Naive thymus-derived CD4-positive, alpha-beta T cell (primary cell): Measurements from ENCODE around the gene PARVA. TPM values are rescaled to one million over a fixed set of nuclear protein-coding genes. Genes with fewer than 3 reads are reported as not detected.

Experiments
- ATAC-seq: fragments of 150-1000 bp; cut with Tn5 transposase; 2 replicates; pipeline ENCODE4 v1.10.0; 2021; ENCODE audit warnings: mild to moderate bottlenecking, moderate library complexity
- CTCF ChIA-PET: fragments of 350-600 bp; sonication (Branson Sonifier 250); formaldehyde crosslinking; loops from one replicate; lab custom pipeline; 2021; ENCODE audit warnings: antibody characterized with exemption; lab: Charles Lee
- POLR2A ChIA-PET: fragments of 350-600 bp; sonication (Branson Sonifier 250); formaldehyde crosslinking; loops from one replicate; lab custom pipeline; 2021; ENCODE audit warnings: antibody characterized with exemption, inconsistent platforms; lab: Charles Lee
- DNase-seq, 9 donors: peaks; one replicate each; pipeline versions ENCODE4 v3.0.0 to v3.0.0-alpha.2; 2020 to 2022; ENCODE audit warnings: mixed read lengths in 1 of 9
- H3K27ac ChIP-seq: one replicate; pipeline ENCODE4 v1.7.0; 2013; ENCODE audit warnings: mild to moderate bottlenecking, low read depth, low read length, moderate library complexity
- H3K27me3 ChIP-seq, 2 donors: one replicate each; pipeline ENCODE4 v1.7.0; 2013; ENCODE audit warnings: low read length in 2 of 2, mild to moderate bottlenecking in 2 of 2, moderate library complexity in 2 of 2; ENCODE audit not compliant: control insufficient read depth in 2 of 2, insufficient read depth in 2 of 2
- H3K36me3 ChIP-seq, 3 experiments: 1 replicate in 2 of 3; 2 replicates in 1 of 3; pipeline ENCODE4 v1.7.0; 2013; ENCODE audit warnings: low read length in 3 of 3, mild to moderate bottlenecking in 3 of 3, moderate library complexity in 1 of 3; ENCODE audit not compliant: insufficient read depth in 3 of 3, control insufficient read depth in 2 of 3
- H3K4me1 ChIP-seq, 2 donors: one replicate each; pipeline ENCODE4 v1.7.0; 2013; ENCODE audit warnings: low read length in 2 of 2, mild to moderate bottlenecking in 2 of 2, moderate library complexity in 1 of 2; ENCODE audit not compliant: control insufficient read depth in 2 of 2, insufficient read depth in 2 of 2
- H3K4me3 ChIP-seq: 2 replicates; pipeline ENCODE4 v1.7.0; 2013; ENCODE audit warnings: mild to moderate bottlenecking, low read length
- H3K9me3 ChIP-seq, 3 experiments: 1 replicate in 2 of 3; 2 replicates in 1 of 3; pipeline ENCODE4 v1.7.0; 2013; ENCODE audit warnings: low read length in 3 of 3; ENCODE audit not compliant: control insufficient read depth in 2 of 3
- H3K27ac Mint-ChIP-seq, 9 donors: one replicate each; pipeline ENCODE4 v1.8.0; 2020 to 2022; ENCODE audit warnings: mixed read lengths in 9 of 9, mild to moderate bottlenecking in 8 of 9, moderate library complexity in 5 of 9, inconsistent platforms in 2 of 9
- H3K27me3 Mint-ChIP-seq, 5 donors: one replicate each; pipeline ENCODE4 v1.8.0; 2021 to 2022; ENCODE audit warnings: mixed read lengths in 5 of 5, mild to moderate bottlenecking in 1 of 5
- H3K36me3 Mint-ChIP-seq, 5 donors: one replicate each; pipeline ENCODE4 v1.8.0; 2020 to 2022; ENCODE audit warnings: mixed read lengths in 5 of 5, mild to moderate bottlenecking in 3 of 5, inconsistent platforms in 1 of 5
- H3K4me1 Mint-ChIP-seq, 7 donors: one replicate each; pipeline ENCODE4 v1.8.0; 2020 to 2022; ENCODE audit warnings: mixed read lengths in 7 of 7, mild to moderate bottlenecking in 3 of 7, inconsistent platforms in 1 of 7
- H3K4me3 Mint-ChIP-seq, 10 donors: one replicate each; pipeline ENCODE4 v1.8.0; 2020 to 2022; ENCODE audit warnings: mild to moderate bottlenecking in 10 of 10, mixed read lengths in 10 of 10, moderate library complexity in 6 of 10, inconsistent platforms in 2 of 10
- H3K9me3 Mint-ChIP-seq, 11 donors: one replicate each; pipeline ENCODE4 v1.8.0; 2020 to 2022; ENCODE audit warnings: mixed read lengths in 11 of 11, mild to moderate bottlenecking in 4 of 11, inconsistent platforms in 1 of 11, moderate library complexity in 1 of 11
- intact Hi-C, 2 donors: fragments of 100-400 bp; cut with micrococcal nuclease; formaldehyde crosslinking; loops; one replicate each; pipeline ENCODE4 v1.15.1; 2023
- polyA plus RNA-seq, 2 donors: library from polyadenylated mRNA; unstranded; fragments of 300-500 nt; fragmentation: Illumina TruSeq; gene quantifications; one replicate each; pipeline ENCODE4 v1.2.3, GENCODE V29; 2021
- total RNA-seq, 6 experiments: library from RNA in 5 of 6; stranded (reverse) in 5 of 6; gene quantifications; 1 replicate in 5 of 6; 2 replicates in 1 of 6; pipeline ENCODE4 v1.2.3 and lab custom pipeline; 2021 to 2026

The PARVA gene
- total and polyA plus RNA-seq, 7 experiments from 2014 or later = 0.07 to 0.97 (median 0.69) TPM

- H3K27me3 ChIP-seq = no peaks in the 10 kb centered on the region
- H3K9me3 ChIP-seq = no peaks in the 10 kb centered on the region
- no peak overlapping the region for H3K4me3 Mint-ChIP-seq
- H3K27ac Mint-ChIP-seq = no peak overlapping the region
- no peaks in the 10 kb centered on the region for H3K36me3 ChIP-seq
- H3K27me3 Mint-ChIP-seq = peaks cover 0 to 6% (median 4%) of the 10 kb centered on the region in 5 donors
- peaks cover 0 to 4% (median 0%) of the 10 kb centered on the region in 7 donors for H3K4me1 Mint-ChIP-seq
- H3K36me3 Mint-ChIP-seq = no peaks in the 10 kb centered on the region
- POLR2A ChIA-PET = no interaction called here
- H3K4me1 ChIP-seq = no peaks in the 10 kb centered on the region
- no peak overlapping the region for H3K27ac ChIP-seq
- DNase-seq = no peak
- intact Hi-C loops = no loop called here
- no peaks in the 10 kb centered on the region for H3K9me3 Mint-ChIP-seq
- ATAC-seq = no peak
- CTCF ChIA-PET = interaction anchor here (0.9 kb wide), 1 partner anchor 197 kb away, joined by 4 read pairs; no protein-coding TSS in a partner anchor
- H3K4me3 ChIP-seq = no peak overlapping the region
Measured at GRCh38 chr11:12528487-12528886, 151.1 kb downstream of the PARVA start.

GRCh38 chr11:12529041-12529440, 151.7 kb downstream of the PARVA start:
- ATAC-seq (no peak), DNase-seq (no peak)
- intact Hi-C loops = no loop called here
- Histone ChIP-seq H3K27ac (no peak overlapping the region), H3K4me3 (no peak overlapping the region), H3K9me3 (no peaks in the 10 kb centered on the region), H3K4me1 (no peaks in the 10 kb centered on the region), H3K27me3 (no peaks in the 10 kb centered on the region), H3K36me3 (no peaks in the 10 kb centered on the region)
- no peak overlapping the region for H3K4me3 Mint-ChIP-seq
- H3K27me3 Mint-ChIP-seq = peaks cover 0 to 6% (median 4%) of the 10 kb centered on the region in 5 donors
- no peaks in the 10 kb centered on the region for H3K36me3 Mint-ChIP-seq
- H3K4me1 Mint-ChIP-seq = peaks cover 0 to 4% (median 0%) of the 10 kb centered on the region in 7 donors
- CTCF ChIA-PET = interaction anchor here (0.9 kb wide), 1 partner anchor 197 kb away, joined by 4 read pairs; no protein-coding TSS in a partner anchor
- no peak overlapping the region for H3K27ac Mint-ChIP-seq
- no peaks in the 10 kb centered on the region for H3K9me3 Mint-ChIP-seq
- POLR2A ChIA-PET = no interaction called here

GRCh38 chr11:12529793-12530192, 152.4 kb downstream of the PARVA start:
- H3K9me3 ChIP-seq = no peaks in the 10 kb centered on the region
- ChIA-PET POLR2A (no interaction called here), CTCF (no interaction called here)
- intact Hi-C loops = no loop called here
- peaks cover 0 to 4% (median 0%) of the 10 kb centered on the region in 7 donors for H3K4me1 Mint-ChIP-seq
- H3K4me1 ChIP-seq = no peaks in the 10 kb centered on the region
- no peak overlapping the region for H3K4me3 Mint-ChIP-seq
- no peak overlapping the region for H3K27ac ChIP-seq
- H3K27me3 Mint-ChIP-seq = peaks cover 0 to 6% (median 4%) of the 10 kb centered on the region in 5 donors
- H3K9me3 Mint-ChIP-seq = no peaks in the 10 kb centered on the region
- no peaks in the 10 kb centered on the region for H3K36me3 ChIP-seq
- no peak for DNase-seq
- H3K36me3 Mint-ChIP-seq = no peaks in the 10 kb centered on the region
- no peak for ATAC-seq
- H3K27me3 ChIP-seq = no peaks in the 10 kb centered on the region
- no peak overlapping the region for H3K4me3 ChIP-seq
- H3K27ac Mint-ChIP-seq = no peak overlapping the region

DNA sequence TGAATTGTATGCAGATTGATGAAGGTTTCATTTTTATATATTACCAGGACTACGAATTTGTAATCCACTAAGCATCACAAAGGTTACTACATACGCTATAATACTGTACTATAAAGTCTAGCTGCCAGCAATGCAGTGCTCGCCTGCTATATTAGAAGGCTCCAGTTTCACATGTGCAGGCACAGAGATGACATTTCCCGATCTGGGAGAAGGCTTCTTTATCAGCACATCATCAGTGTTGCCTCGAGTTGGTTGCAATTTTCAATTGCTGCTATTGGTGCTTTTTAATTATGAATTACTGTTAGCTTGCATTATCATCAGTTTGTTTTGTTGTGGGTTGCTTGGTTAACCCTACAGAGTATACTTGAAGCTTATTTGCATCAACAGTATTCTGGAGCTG, 153.6 kb downstream of the PARVA start:
- POLR2A ChIA-PET = no interaction called here
- Mint-ChIP-seq H3K9me3 (peaks cover 0 to under 1% (median 0%) of the 10 kb centered on the region in 11 donors), H3K27me3 (peaks cover under 1 to 9% (median 4%) of the 10 kb centered on the region in 5 donors), H3K27ac (peak overlapping the region in 1 of 9 donors; percentile 20), H3K36me3 (no peaks in the 10 kb centered on the region), H3K4me3 (no peak overlapping the region), H3K4me1 (peaks cover 0 to 2% (median 0%) of the 10 kb centered on the region in 7 donors)
- CTCF ChIA-PET = no interaction called here
- Histone ChIP-seq H3K4me3 (no peak overlapping the region), H3K27ac (no peak overlapping the region), H3K4me1 (no peaks in the 10 kb centered on the region), H3K27me3 (no peaks in the 10 kb centered on the region), H3K36me3 (no peaks in the 10 kb centered on the region), H3K9me3 (no peaks in the 10 kb centered on the region)
- DNase-seq (no peak), ATAC-seq (no peak)
- intact Hi-C loops = no loop called here

DNA sequence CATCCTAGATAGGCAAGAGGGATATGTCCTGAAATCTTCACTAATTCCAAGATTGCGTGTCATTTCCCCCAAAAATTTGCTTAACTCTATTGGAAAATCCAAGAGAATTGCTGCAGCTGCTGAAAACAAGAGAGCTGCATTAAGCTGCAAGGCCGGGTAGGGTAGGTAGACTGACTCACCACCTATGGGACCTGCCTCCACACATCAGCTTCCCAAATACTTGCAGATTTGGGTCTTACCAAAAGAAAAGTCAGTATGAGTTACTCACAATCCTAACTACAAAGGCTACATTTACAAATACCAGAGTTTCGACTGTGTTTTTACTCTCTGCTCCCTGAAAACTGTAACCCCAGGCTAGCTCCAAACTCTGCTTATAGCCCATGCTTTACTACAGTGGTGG, 154.3 kb downstream of the PARVA start:
- ATAC-seq = no peak
- Histone ChIP-seq H3K4me1 (no peaks in the 10 kb centered on the region), H3K4me3 (no peak overlapping the region), H3K27ac (no peak overlapping the region), H3K9me3 (no peaks in the 10 kb centered on the region), H3K36me3 (no peaks in the 10 kb centered on the region), H3K27me3 (no peaks in the 10 kb centered on the region)
- Mint-ChIP-seq H3K27me3 (peaks cover 4 to 16% (median 7%) of the 10 kb centered on the region in 5 donors), H3K4me3 (no peak overlapping the region), H3K36me3 (no peaks in the 10 kb centered on the region), H3K9me3 (peaks cover 0 to 1% (median 0%) of the 10 kb centered on the region in 11 donors), H3K4me1 (peaks cover 0 to under 1% (median 0%) of the 10 kb centered on the region in 7 donors), H3K27ac (no peak overlapping the region)
- CTCF ChIA-PET = no interaction called here
- DNase-seq = no peak
- POLR2A ChIA-PET = no interaction called here
- intact Hi-C loops = no loop called here

GRCh38 chr11:12532580-12532979, 155.2 kb downstream of the PARVA start:
- no peaks in the 10 kb centered on the region for H3K4me1 Mint-ChIP-seq
- peaks cover 0 to 1% (median 0%) of the 10 kb centered on the region in 11 donors for H3K9me3 Mint-ChIP-seq
- Histone ChIP-seq H3K36me3 (no peaks in the 10 kb centered on the region), H3K4me3 (no peak overlapping the region), H3K4me1 (no peaks in the 10 kb centered on the region), H3K27ac (no peak overlapping the region), H3K9me3 (no peaks in the 10 kb centered on the region), H3K27me3 (no peaks in the 10 kb centered on the region)
- H3K27me3 Mint-ChIP-seq = peaks cover 8 to 23% (median 9%) of the 10 kb centered on the region in 5 donors
- no peak overlapping the region for H3K27ac Mint-ChIP-seq
- H3K4me3 Mint-ChIP-seq = no peak overlapping the region
- POLR2A ChIA-PET = no interaction called here
- CTCF ChIA-PET = no interaction called here
- DNase-seq (no peak), ATAC-seq (no peak)
- intact Hi-C loops = no loop called here
- no peaks in the 10 kb centered on the region for H3K36me3 Mint-ChIP-seq

- Histone ChIP-seq H3K27ac (no peak overlapping the region), H3K9me3 (no peaks in the 10 kb centered on the region), H3K4me3 (no peak overlapping the region), H3K27me3 (no peaks in the 10 kb centered on the region), H3K36me3 (no peaks in the 10 kb centered on the region), H3K4me1 (no peaks in the 10 kb centered on the region)
- DNase-seq = no peak
- Mint-ChIP-seq H3K4me1 (no peaks in the 10 kb centered on the region), H3K27ac (no peak overlapping the region), H3K27me3 (peaks cover 8 to 28% (median 9%) of the 10 kb centered on the region in 5 donors), H3K4me3 (no peak overlapping the region), H3K9me3 (peaks cover 0 to 1% (median 0%) of the 10 kb centered on the region in 11 donors), H3K36me3 (no peaks in the 10 kb centered on the region)
- ChIA-PET CTCF (no interaction called here), POLR2A (no interaction called here)
- intact Hi-C loops = no loop called here
- ATAC-seq = no peak
Measured at GRCh38 chr11:12534549-12534948, 157.2 kb downstream of the PARVA start.
